ENCODE results near the gene CNTNAP2. TPM values are rescaled to one million over a fixed set of nuclear protein-coding genes. Genes with fewer than 3 reads are reported as not detected.

Gene CNTNAP2
- total and polyA plus RNA-seq, 11 donors, result 0.01 to 2.6 (median 0.31) TPM; not detected in 3

DNA sequence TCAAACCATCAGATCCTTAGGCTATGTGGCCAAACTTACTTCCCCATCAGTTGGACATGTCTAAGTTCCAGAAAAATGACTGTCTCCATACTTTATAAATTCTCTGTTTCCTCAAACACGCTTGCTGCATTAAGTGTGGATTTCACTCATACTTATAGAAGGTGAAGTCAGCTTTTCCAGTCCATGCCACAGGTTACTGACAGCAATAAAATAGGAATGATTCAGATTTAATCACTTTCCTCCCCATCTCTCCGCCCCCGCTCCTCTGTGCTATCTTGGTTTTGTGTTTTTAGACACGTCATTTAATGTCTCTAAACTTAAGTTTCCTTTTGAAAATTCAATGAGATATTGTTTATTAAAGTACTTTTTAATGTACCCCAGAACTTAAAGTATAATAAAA, 1376.0 kb downstream of the CNTNAP2 start:
- no peaks in the 10 kb centered on the region for H3K36me3 ChIP-seq
- no peaks in the 10 kb centered on the region for H3K27me3 ChIP-seq
- intact Hi-C loops (cut with DNase I), result loop anchor here in 2 of 10 donors (1.0 to 10.0 kb wide), 2 partner anchors 8 to 62 kb away; no protein-coding TSS in a partner anchor
- TF ChIP-seq, protein P1, sequence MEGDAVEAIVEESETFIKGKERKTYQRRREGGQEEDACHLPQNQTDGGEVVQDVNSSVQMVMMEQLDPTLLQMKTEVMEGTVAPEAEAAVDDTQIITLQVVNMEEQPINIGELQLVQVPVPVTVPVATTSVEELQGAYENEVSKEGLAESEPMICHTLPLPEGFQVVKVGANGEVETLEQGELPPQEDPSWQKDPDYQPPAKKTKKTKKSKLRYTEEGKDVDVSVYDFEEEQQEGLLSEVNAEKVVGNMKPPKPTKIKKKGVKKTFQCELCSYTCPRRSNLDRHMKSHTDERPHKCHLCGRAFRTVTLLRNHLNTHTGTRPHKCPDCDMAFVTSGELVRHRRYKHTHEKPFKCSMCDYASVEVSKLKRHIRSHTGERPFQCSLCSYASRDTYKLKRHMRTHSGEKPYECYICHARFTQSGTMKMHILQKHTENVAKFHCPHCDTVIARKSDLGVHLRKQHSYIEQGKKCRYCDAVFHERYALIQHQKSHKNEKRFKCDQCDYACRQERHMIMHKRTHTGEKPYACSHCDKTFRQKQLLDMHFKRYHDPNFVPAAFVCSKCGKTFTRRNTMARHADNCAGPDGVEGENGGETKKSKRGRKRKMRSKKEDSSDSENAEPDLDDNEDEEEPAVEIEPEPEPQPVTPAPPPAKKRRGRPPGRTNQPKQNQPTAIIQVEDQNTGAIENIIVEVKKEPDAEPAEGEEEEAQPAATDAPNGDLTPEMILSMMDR (IDR thresholded peaks at IDR 0.05), result no peak
- no peak for TF ChIP-seq POLR2A (IDR thresholded peaks at IDR 0.05)
- no peak overlapping the region for H3K27ac ChIP-seq
- ATAC-seq (no peak), DNase-seq (no peak)
- H3K4me3 ChIP-seq, result no peak overlapping the region
- no peaks in the 10 kb centered on the region for H3K9me3 ChIP-seq
- 80 to 87% (median 83%) methylated on average over 4 of the region's 4 CpGs for whole genome bisulfite sequencing, 4 donors
- no peaks in the 10 kb centered on the region for H3K4me1 ChIP-seq

DNA sequence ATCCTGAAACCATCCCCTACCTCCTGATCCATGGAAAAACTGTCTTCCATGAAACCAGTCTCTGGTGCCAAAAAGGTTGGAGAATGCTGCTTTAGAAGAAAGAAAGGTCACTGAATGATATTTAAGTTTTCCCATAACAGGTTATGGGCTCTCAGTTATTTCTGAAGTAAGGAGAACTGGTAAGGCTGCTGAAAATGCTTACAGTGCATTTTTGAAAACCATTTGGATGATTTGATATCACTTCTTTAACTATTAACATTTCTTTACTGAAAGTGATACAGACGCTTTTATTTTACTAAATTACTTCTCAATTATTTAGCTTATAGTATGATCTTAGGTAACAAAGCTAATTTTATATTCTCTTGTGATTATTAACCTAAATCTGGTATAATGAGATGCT, 1379.6 kb downstream of the CNTNAP2 start:
- ATAC-seq, result no peak
- intact Hi-C loops (cut with DNase I), result loop anchor here in 1 of 10 donors (10.0 kb wide), 1 partner anchor 59 kb away; no protein-coding TSS in a partner anchor
- H3K36me3 ChIP-seq, result no peaks in the 10 kb centered on the region
- no peak overlapping the region for H3K4me3 ChIP-seq
- H3K4me1 ChIP-seq, result no peaks in the 10 kb centered on the region
- no peak for DNase-seq
- peaks cover 0 to 3% (median 0%) of the 10 kb centered on the region in 12 donors for H3K9me3 ChIP-seq
- TF ChIP-seq, protein P1 (IDR thresholded peaks at IDR 0.05), result no peak
- TF ChIP-seq POLR2A (IDR thresholded peaks at IDR 0.05), result no peak
- WGBS, 4 donors, result 79 to 88% (median 82%) methylated on average over 1 of the region's 1 CpG
- no peak overlapping the region for H3K27ac ChIP-seq
- H3K27me3 ChIP-seq, result no peaks in the 10 kb centered on the region

DNA sequence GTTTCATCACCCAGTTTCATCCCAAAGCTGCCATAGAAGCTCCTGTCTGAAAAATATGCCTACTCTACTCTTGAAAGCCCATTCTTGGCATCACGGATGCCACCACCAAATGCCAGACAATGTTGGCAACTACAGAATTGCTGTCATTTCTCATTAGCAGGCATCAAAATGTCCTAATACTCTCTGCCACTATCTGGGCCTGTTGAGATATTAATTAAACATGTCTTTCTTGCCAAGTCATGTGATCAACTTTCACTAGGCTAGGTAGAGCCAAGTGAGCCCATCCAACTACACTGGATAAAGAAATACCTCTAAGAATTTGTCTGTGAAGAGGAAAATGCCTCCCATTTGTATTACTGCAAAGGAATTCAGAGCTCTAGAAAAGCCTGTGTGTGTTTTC, 1380.6 kb downstream of the CNTNAP2 start:
- ATAC-seq, result no peak
- Histone ChIP-seq H3K36me3 (no peaks in the 10 kb centered on the region), H3K27ac (no peak overlapping the region), H3K9me3 (peaks cover 0 to 3% (median 0%) of the 10 kb centered on the region in 12 donors), H3K4me1 (no peaks in the 10 kb centered on the region), H3K4me3 (no peak overlapping the region), H3K27me3 (no peaks in the 10 kb centered on the region)
- 0 to 78% (median 43%) methylated on average over 1 of the region's 1 CpG for WGBS, 4 donors
- TF ChIP-seq POLR2A (IDR thresholded peaks at IDR 0.05), result no peak
- TF ChIP-seq, protein P1 (IDR thresholded peaks at IDR 0.05), result no peak
- intact Hi-C loops (cut with DNase I), result loop anchor here in 1 of 10 donors (10.0 kb wide), 1 partner anchor 58 kb away; no protein-coding TSS in a partner anchor
- no peak for DNase-seq

DNA sequence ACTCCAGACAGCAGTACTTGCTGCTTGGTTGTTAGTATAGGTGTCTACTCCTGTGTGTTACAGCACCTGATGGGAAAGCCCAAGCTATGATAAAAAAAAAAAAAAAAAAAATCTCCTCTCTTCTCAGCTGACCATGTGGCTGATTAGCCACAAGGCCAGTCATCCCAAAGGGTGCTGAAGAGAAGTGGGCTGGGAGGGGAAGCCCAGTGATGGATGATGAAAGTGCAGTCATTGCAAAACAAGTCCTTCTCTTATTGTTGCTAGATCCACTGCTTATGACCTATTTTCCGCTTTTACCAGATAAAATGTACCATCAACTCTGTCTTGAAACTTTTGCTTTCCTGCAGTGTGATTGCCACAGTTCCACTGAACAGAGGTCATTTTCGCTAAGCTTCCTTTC, 1381.5 kb downstream of the CNTNAP2 start:
- TF ChIP-seq POLR2A (IDR thresholded peaks at IDR 0.05), result no peak
- TF ChIP-seq, protein P1 (IDR thresholded peaks at IDR 0.05), result no peak
- Histone ChIP-seq H3K27me3 (no peaks in the 10 kb centered on the region), H3K4me1 (no peaks in the 10 kb centered on the region), H3K4me3 (no peak overlapping the region), H3K36me3 (no peaks in the 10 kb centered on the region), H3K9me3 (peaks cover 0 to 3% (median 0%) of the 10 kb centered on the region in 12 donors), H3K27ac (no peak overlapping the region)
- ATAC-seq (no peak), DNase-seq (no peak)
- intact Hi-C loops (cut with DNase I), result loop anchor here in 1 of 10 donors (10.0 kb wide), 1 partner anchor 57 kb away; no protein-coding TSS in a partner anchor
- WGBS, 4 donors, result 86 to 91% (median 89%) methylated on average over 2 of the region's 2 CpGs

Data from heart left ventricle (tissue), 16 donors.